ENCODE data around the gene TREX2.
A peak's percentile ranks its signal among the peaks of the same experiment; 100 is the strongest.

TREX2 gene

GRCh38 chrX:153475271-153475670 lies 29.4 kb upstream of the TREX2 start:
- DNase-seq: no peak

- peak; percentile 79 for DNase-seq
These were observed 28.9 kb upstream of the TREX2 start for GRCh38 chrX:153474718-153475117.

- no peak for DNase-seq
These were observed 28.4 kb upstream of the TREX2 start for GRCh38 chrX:153474266-153474665.

GRCh38 chrX:153473126-153473525 lies 27.3 kb upstream of the TREX2 start:
- DNase-seq: no peak

- no peak for DNase-seq
These were observed 25.9 kb upstream of the TREX2 start for GRCh38 chrX:153471663-153472280.

- DNase-seq: peak; percentile 94
These were observed 24.8 kb upstream of the TREX2 start, which contains the start of gene HAUS7 for GRCh38 chrX:153470411-153471363. TSS of gene HAUS7 (minus strand) at chrX:153470576. CDS start at chrX:153470557, 19 bp downstream.

- no peak for DNase-seq
These were observed 24.1 kb upstream of the TREX2 start for GRCh38 chrX:153469811-153470410.

GRCh38 chrX:153468008-153468580 lies 22.2 kb upstream of the TREX2 start:
- no peak for DNase-seq

- no peak for DNase-seq
These were observed 20.0 kb upstream of the TREX2 start for GRCh38 chrX:153465691-153466380.

- DNase-seq: no peak
These were observed 18.3 kb upstream of the TREX2 start for GRCh38 chrX:153464116-153464515.

GRCh38 chrX:153463556-153463955 lies 17.7 kb upstream of the TREX2 start:
- no peak for DNase-seq

- DNase-seq: no peak
These were observed 17.2 kb upstream of the TREX2 start for GRCh38 chrX:153463031-153463430.

- no peak for DNase-seq
These were observed 16.4 kb upstream of the TREX2 start for GRCh38 chrX:153462291-153462690.

- DNase-seq: peak; percentile 81
These were observed 15.0 kb upstream of the TREX2 start for GRCh38 chrX:153460826-153461225.

GRCh38 chrX:153459986-153460385 lies 14.1 kb upstream of the TREX2 start:
- DNase-seq: no peak

GRCh38 chrX:153458476-153458875 lies 12.6 kb upstream of the TREX2 start:
- DNase-seq: no peak

GRCh38 chrX:153457827-153458466 lies 12.1 kb upstream of the TREX2 start:
- DNase-seq: no peak

- DNase-seq: no peak
These were observed 11.4 kb upstream of the TREX2 start for GRCh38 chrX:153457136-153457825.

- DNase-seq: no peak
These were observed 10.8 kb upstream of the TREX2 start for GRCh38 chrX:153456704-153457103.

- no peak for DNase-seq
These were observed 10.3 kb upstream of the TREX2 start for GRCh38 chrX:153456161-153456560.

- DNase-seq: no peak
These were observed 9.7 kb upstream of the TREX2 start for GRCh38 chrX:153455571-153455970.

Data from activated effector memory CD4-positive, alpha-beta T cell treated with anti-CD3 and anti-CD28 coated beads, Interleukin-2, amount 50 U/mL, for 16 hours (primary cell).